Activated CD4-positive, alpha-beta T cell treated with anti-CD3 and anti-CD28 coated beads, Interleukin-2, amount 50 U/mL, for 1 hour (primary cell): ENCODE results near the gene PPP2R3A.

Source experiments
- DNase-seq: peaks from one replicate; pipeline ENCODE4 v3.0.0-alpha.2; 2020

PPP2R3A gene

GRCh38 chr3:135975053-135975452 is 9.5 kb downstream of the PPP2R3A start:
- DNase-seq, result no peak

GRCh38 chr3:135975536-135975935 is 10.0 kb downstream of the PPP2R3A start:
- DNase-seq, result no peak

GRCh38 chr3:135980343-135980742 is 14.8 kb downstream of the PPP2R3A start:
- no peak for DNase-seq

- DNase-seq, result no peak
These were observed 16.3 kb downstream of the PPP2R3A start for GRCh38 chr3:135981701-135982403.

GRCh38 chr3:135982404-135982761 is 16.9 kb downstream of the PPP2R3A start:
- DNase-seq, result no peak

DNA sequence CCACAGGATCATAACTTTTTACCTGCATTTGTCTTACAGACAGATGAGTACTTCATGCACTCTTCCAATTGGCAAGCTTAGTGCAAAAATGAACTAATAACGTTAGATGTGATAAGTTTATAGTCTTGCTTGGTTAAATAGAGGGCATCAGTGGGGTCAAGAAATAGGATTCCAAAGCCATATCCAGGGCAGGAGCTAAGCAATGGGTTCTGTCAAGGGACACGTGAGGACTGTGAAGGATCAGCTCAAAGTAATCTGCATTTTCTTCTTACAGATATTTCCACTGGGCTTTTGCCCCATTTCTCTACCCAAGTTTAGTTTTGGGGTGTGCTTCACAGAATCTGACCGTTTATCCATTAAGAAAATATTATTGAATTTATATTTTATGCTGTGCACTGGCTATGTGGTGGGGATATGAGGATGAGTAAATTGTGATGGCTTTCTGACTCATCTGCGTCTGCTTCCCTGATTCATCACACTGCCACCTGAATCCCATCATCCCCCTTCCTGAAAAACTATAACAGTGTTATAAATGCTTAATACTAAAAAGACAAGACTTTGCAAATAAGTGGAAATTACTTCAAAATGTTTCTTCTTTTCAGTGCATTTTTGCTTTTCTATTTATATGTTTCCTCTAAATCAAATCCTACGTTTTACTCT is 17.5 kb downstream of the PPP2R3A start:
- DNase-seq, result no peak

DNA sequence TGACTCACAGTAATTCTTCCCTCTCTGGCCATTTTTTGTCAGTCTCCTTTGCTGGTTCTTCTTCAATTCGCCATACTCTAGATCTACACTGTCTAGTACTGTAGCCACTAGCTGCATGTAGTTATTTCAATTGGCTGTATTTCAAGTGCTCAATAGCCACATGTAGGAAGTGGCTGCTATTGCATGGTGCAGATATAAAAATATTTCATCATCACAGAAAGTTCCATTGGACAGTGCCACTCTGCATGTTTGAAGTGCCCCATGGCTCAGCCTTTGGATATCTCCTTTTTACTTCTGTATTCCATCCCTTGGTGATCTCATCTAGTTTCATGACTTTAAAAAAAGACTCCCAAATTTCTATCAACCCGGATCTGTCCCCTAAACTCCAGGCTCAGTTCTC is 22.1 kb downstream of the PPP2R3A start:
- DNase-seq, result no peak

DNA sequence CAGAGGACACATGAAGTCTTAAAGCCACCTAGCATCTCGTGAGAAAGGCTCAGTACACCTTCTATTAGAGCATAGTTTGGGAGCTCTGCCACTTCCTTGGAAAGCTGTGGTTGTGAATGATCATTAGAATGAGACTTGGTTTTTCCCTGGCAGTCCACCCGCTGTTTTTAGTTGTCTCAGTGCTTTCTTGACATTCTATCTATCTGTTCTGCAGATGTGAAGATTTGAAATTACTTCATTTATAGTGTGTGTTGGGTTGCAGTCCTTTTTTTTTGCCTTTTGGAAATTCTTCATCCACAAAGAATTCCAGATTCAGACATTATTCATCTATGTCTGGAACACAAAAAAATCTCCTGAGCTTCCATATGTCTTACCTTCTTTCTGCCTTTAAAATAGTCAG is 23.7 kb downstream of the PPP2R3A start:
- no peak for DNase-seq

DNA sequence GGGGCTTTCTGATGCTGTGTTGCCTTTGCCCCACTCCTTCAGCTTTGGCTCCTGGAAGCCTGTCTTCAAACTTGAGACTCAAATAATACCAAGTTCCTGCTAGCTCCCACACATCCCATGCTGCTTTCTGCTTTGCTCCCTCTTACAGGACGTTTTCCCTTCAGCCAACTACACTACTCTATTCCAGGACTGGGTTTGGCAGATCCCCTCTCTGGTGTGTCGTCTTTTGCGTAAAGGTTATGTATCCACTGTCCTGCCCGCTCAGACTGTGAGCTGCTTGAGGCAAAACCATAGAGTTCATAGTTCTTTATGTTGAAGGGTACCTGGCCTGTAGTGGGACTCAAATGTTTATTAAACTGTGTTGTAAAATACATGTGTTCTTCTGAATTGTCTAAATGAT is 25.4 kb downstream of the PPP2R3A start:
- no peak for DNase-seq

DNA sequence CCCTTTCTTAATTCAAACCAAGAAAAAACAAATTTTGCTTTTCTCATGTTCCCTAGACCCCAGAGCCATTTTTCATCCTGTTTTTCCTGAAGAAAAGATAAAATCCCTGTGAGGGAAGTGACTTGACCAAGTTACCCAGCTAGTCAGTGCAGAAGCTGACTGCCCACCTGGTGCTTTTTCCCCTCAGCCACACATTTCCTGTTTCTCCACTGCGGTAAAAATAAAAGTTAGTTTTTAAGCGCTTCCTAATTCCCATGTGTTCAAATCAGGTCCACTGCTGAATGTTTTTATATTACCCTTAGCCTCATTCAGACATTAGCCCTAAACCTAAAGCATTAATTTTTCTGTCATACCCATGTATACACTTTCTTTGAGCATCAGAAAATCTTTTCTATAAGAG is 26.1 kb downstream of the PPP2R3A start:
- no peak for DNase-seq

GRCh38 chr3:135992072-135992471 is 26.5 kb downstream of the PPP2R3A start:
- no peak for DNase-seq

DNA sequence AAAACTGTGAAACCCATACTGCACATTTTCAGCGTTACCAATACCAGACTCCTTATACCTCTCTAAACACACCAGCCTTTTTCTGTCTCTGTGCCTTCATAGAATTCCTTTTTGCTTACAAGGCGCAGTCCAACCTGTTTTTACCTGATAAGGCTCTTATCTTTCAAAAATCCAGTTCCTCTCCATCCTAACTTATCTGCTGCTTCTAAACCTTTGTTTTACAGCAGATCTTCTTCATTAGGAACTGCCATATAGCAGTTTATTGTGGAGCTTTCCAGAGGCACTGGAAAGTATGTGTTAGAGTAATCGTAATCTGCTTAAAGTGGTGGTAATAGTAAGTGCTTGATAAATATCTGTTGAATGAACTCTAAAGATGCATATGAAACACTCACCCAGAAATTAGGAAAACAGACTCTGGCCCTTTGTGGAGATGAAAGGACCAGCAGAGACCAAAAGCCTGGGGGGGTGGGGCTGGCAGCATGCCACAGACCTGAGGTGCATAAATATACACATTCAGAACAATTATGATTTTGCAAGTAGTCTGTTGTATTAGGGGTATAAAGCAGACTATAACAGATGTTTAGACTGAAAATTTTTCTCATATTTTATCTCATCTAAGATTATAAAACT is 29.3 kb downstream of the PPP2R3A start:
- no peak for DNase-seq

DNA sequence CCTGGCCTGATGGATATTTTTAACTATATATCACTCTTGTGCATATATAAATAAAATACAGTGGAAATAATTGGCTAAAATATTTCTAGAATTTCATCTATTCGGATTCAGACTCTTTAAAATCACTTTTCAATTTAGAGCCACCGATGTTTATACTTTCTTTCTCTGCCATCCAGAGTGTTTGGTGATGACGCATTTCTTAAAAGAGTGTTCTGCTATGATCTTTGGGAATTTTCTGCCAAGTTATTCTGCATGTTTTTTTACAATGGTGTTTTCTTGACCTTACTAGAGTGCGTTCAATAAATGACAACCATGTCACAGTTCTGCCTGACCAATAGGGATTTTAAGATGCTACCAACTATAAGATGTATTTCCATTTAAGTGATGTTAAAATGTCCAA is 30.2 kb downstream of the PPP2R3A start:
- DNase-seq, result no peak

- DNase-seq, result no peak
These were observed 32.2 kb downstream of the PPP2R3A start for GRCh38 chr3:135997554-135998320.

DNA sequence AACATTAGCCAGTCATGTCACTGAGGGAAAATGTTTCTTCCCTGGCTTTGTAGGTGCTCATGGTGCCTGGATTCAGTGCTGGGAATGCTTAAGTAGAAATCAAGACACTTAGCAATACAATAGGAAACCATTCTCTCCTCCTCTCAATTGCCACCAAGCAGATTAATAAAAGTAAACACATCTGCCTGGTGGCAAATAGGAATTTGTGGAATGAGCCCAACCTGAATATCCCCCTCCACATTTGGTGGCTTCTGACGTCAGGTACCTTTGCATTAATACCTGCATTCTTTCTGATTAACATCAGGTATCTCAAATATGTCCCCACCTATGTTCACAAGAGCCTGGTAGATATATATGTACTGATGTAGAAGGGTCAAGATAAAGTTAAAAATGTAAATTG is 42.7 kb downstream of the PPP2R3A start:
- DNase-seq, result no peak

- no peak for DNase-seq
These were observed 43.4 kb downstream of the PPP2R3A start for GRCh38 chr3:136008732-136009470.

DNA sequence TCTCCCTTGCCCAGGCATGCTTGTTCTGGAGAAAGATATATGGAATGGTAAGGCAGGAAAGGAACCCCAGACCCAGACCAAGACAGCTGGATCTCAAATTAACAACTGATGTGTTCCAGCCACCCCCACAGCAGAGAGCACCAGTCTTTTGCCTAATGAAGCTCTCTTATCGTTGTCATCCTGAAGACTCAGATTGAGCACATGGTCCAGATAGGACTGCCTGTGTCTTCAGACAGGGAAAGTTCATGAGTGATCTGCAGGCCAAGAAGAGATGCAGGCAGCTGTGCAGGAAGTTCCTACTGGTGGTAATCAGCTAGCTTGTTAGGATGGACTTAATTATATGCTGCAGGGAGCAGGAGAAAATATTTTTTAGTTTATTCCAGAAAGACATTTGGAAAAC is 53.3 kb downstream of the PPP2R3A start:
- no peak for DNase-seq

DNA sequence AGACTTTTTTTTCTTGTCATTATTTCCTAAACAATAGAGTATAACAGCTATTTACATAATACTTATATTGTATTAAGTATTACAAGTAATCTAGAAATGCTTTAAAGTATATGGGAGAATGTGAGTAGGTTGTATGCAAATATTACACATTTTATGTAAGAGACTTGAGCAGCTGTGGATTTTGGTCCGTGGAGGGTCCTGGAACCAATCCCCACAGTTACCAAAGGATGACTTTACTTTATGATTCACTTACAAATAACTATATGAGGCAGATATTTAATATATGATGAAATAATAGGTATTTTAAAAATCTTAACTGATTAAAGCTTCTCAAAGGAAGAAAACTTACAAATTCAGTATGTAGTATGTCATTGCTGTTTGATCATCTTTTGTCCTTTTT is 56.3 kb downstream of the PPP2R3A start:
- no peak for DNase-seq

GRCh38 chr3:136022529-136023263 is 57.2 kb downstream of the PPP2R3A start:
- DNase-seq, result no peak

DNA sequence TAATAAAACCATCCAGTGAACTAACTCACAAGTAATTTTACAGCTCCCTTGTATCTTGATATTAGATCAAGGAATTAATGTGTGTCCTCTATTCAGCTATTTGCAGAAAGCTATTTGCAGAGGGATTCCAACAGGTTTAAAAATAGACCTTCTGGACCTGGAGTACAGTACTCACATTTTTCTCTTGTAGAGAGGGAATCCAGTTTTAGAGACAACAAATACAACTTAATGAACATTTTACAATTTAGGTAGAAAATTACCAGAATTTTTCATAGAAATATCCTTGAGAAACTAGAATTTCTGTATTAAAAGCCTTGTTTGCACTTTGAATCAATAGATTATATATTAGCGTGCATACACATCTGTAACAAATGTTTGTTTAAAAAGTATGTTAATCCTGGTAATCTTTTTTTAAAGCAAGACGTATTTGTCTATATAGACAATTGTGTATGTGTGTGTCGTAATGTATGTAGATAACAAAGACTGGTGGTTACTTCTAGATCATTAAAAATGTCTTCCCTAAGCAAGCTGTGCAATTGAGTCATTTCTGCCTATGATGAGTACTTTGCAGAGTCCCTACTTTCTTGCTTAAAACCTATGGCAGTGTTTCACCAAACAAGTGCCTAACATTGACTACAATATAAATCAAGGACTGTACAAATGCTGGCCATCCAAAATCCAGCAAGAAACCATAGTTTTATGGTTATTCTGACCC is 57.9 kb downstream of the PPP2R3A start:
- no peak for DNase-seq

DNA sequence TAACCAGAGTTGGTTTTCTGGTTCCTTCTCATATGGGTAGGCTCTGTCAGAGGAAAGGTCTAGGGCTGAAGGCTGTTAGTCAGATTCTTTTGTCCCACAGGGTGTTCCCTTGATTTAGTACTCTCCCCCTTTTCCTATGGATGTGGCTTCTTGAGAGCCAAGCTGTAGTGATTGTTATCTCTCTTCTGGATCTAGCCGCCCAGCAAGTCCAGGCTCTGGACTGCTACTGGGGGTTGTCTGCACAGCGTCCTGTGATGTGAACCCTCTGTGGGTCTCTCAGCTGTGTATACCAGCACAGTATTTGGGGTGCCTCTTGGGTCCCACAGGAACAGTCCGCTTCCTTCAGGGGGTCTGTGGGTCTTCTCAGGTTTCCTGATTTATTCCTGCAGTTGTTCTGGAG is 70.8 kb downstream of the PPP2R3A start:
- DNase-seq, result no peak

DNA sequence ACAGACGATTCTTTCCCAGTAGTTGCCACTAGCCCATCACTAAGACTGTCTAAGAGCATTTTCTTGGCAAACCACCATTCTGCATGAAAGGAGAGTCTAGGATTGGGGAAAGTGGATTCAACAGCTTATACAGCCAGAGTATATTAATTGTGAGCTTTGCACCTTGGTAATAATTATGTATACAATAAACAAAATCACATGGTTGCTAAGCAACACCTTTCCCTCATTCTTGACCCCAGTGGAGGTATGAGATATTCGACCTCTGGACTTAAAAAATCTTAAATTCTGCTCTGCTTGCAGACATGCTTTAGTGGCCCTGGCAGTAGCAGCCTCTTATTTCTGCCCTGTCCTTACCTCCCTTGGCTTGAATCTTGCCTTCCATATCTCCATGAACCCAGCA is 73.1 kb downstream of the PPP2R3A start:
- no peak for DNase-seq
